Measurements from ENCODE around the gene DENND4B. TPM values are rescaled to one million over a fixed set of nuclear protein-coding genes. Genes with fewer than 3 reads are reported as not detected.
A peak's percentile ranks its signal among the peaks of the same experiment; 100 is the strongest.

Gene DENND4B
- polyA plus RNA-seq, 1 of the 3 experiments (the other 2 are of a cell fraction) = 29.6 TPM

- TF ChIP-seq TEAD4 (IDR thresholded peaks at IDR 0.05; ENCODE audit: borderline replicate concordance, insufficient read depth) = no peak
- TF ChIP-seq TAF1 (IDR thresholded peaks at IDR 0.05; ENCODE audit: borderline replicate concordance, low read depth, low read length) = peak; percentile 99
- TF ChIP-seq FOXJ3 (CRISPR knock-in tag; IDR thresholded peaks at IDR 0.05) = no peak
- TF ChIP-seq REST (IDR thresholded peaks at IDR 0.05; ENCODE audit: low read depth, low read length) = peak; percentile 67
- no peak for TF ChIP-seq NFIC (IDR thresholded peaks at IDR 0.05; ENCODE audit: borderline replicate concordance)
- TF ChIP-seq RFX5 (IDR thresholded peaks at IDR 0.05; ENCODE audit: low read length) = 0 out of 2 replicates have a peak, but pooled peaks have one; percentile 20
- no peak for TF ChIP-seq EZH2phosphoT487 (IDR thresholded peaks at IDR 0.05; ENCODE audit: borderline replicate concordance, low read depth)
Measured at GRCh38 chr1:153990468-153991150, 44.1 kb upstream of the DENND4B start, which contains the start of gene RPS27 (continued).

- H2AFZ ChIP-seq (ENCODE audit: low read depth) = 0 out of 2 replicates have a peak overlapping the region, but pooled peaks have one; percentile 88
- H3K9me2 ChIP-seq = no peaks in the 10 kb centered on the region
- peaks cover 2% of the 10 kb centered on the region; the same call in 1 of the 2 replicates for H4K20me1 ChIP-seq (ENCODE audit: insufficient read depth)
- CTCF ChIA-PET = interaction anchor here (0.6 to 4.9 kb wide), 32 partner anchors 10 to 316 kb away, joined by 3 to 68 read pairs (median 8); partner anchors contain the start of genes CREB3L4, CRTC2, DENND4B and GATAD2B
- H3K36me3 ChIP-seq (replicated peaks in 1 of 2; ENCODE audit: control insufficient read depth in 1 of 2, insufficient read depth in 2 of 2, low read length in 1 of 2) = peaks cover 18 to 30% of the 10 kb centered on the region in 2 experiments
- no peaks in the 10 kb centered on the region for H3K27me3 ChIP-seq (ENCODE audit: insufficient read depth)
- H3K79me2 ChIP-seq (ENCODE audit: insufficient read depth) = peaks cover 46% of the 10 kb centered on the region
- peaks cover 31% of the 10 kb centered on the region for H3F3A ChIP-seq (replicated peaks; ENCODE audit: insufficient read depth)
- no peak for TF ChIP-seq EZH2phosphoT487 (IDR thresholded peaks at IDR 0.05; ENCODE audit: borderline replicate concordance, low read depth)
- no peak for TF ChIP-seq YY1 (IDR thresholded peaks at IDR 0.05; ENCODE audit: low read depth)
- TF ChIP-seq TCF12 (IDR thresholded peaks at IDR 0.05) = no peak
- H3K4me2 ChIP-seq = no peak overlapping the region
- peaks cover 24 to 28% of the 10 kb centered on the region in 2 experiments for H3K4me1 ChIP-seq (ENCODE audit: control insufficient read depth in 1 of 2, insufficient read depth in 2 of 2, low read depth in 1 of 2, low read length in 1 of 2)
- no peak overlapping the region for H3K9ac ChIP-seq
- no peak overlapping the region for H3K4me3 ChIP-seq (ENCODE audit: low read depth in 2 of 2, low read length in 1 of 2)
- WGBS (ENCODE audit: low lambda C conversion rate) = 91% methylated on average over 8 of the region's 8 CpGs
- no peaks in the 10 kb centered on the region for H3K9me3 ChIP-seq
- H3K27ac ChIP-seq (ENCODE audit: low read depth in 2 of 2, low read length in 1 of 2) = peak overlapping the region in 1 of 2 experiments; percentile 86; a peak in 1 of 4 replicates
- POLR2A ChIA-PET = interaction anchor here (2.5 kb wide), 1 partner anchor 10 kb away, joined by 17 read pairs; the partner anchor contains the start of gene JTB
- no peak for DNase-seq
Measured at GRCh38 chr1:153987621-153988020, 41.1 kb upstream of the DENND4B start.

Measured in SK-N-SH (cell line).